Ectodermal cell (in vitro differentiated cells): ENCODE results near the gene HEXIM2.
"Not testable (repeated sequence)": the region's sequence is repeated elsewhere in the genome, so short reads cannot be mapped to it uniquely, and the experiment has no call there.

Source experiments
- H3K27ac ChIP-seq: 2 replicates; pipeline ENCODE4 v1.7.0; 2013; ENCODE audit warnings: mild to moderate bottlenecking, low read depth, low read length; ENCODE audit not compliant: insufficient read depth, poor library complexity, severe bottlenecking
- H3K27me3 ChIP-seq: 2 replicates; pipeline ENCODE4 v1.7.0; 2013; ENCODE audit warnings: mild to moderate bottlenecking, low read length; ENCODE audit not compliant: insufficient read depth, control insufficient read depth, poor library complexity, severe bottlenecking
- H3K36me3 ChIP-seq: one replicate; pipeline ENCODE4 v1.7.0; 2013; ENCODE audit warnings: low read length; ENCODE audit not compliant: control insufficient read depth, insufficient read depth
- H3K4me1 ChIP-seq: one replicate; pipeline ENCODE4 v1.7.0; 2013; ENCODE audit warnings: low read length; ENCODE audit not compliant: control insufficient read depth, insufficient read depth
- H3K4me3 ChIP-seq: 2 replicates; pipeline ENCODE4 v1.7.0; 2013; ENCODE audit warnings: low read depth, low read length, control low read depth; ENCODE audit not compliant: insufficient read depth
- H3K9me3 ChIP-seq: 2 replicates; pipeline ENCODE4 v1.7.0; 2013; ENCODE audit warnings: mild to moderate bottlenecking, low read length, moderate library complexity; ENCODE audit not compliant: control insufficient read depth
- WGBS, 2 experiments: methylation state at CpG; one replicate each; pipeline ENCODE4 v1.1.7; 2013; ENCODE audit warnings: missing lambda C conversion rate in 2 of 2; 5-methylcytosine and 5-hydroxymethylcytosine counted together

Gene HEXIM2

GRCh38 chr17:45117848-45118646 is 43.6 kb upstream of the HEXIM2 start:
- Histone ChIP-seq H3K4me3 (no peak overlapping the region), H3K4me1 (no peaks in the 10 kb centered on the region), H3K9me3 (no peaks in the 10 kb centered on the region), H3K27me3 (no peaks in the 10 kb centered on the region), H3K36me3 (no peaks in the 10 kb centered on the region), H3K27ac (no peak overlapping the region)
- 97% methylated on average over 20 of the region's 20 CpGs for WGBS, 2 experiments

- Histone ChIP-seq H3K4me3 (no peak overlapping the region), H3K9me3 (no peaks in the 10 kb centered on the region), H3K4me1 (no peaks in the 10 kb centered on the region), H3K27me3 (no peaks in the 10 kb centered on the region), H3K27ac (no peak overlapping the region), H3K36me3 (no peaks in the 10 kb centered on the region)
- WGBS, 2 experiments, result 95 to 96% methylated on average over 23 of the region's 23 CpGs
Measured at GRCh38 chr17:45118691-45119090, 43.0 kb upstream of the HEXIM2 start.

GRCh38 chr17:45119964-45120363 is 41.7 kb upstream of the HEXIM2 start:
- H3K27ac ChIP-seq, result no peak overlapping the region

GRCh38 chr17:45120558-45120957 is 41.1 kb upstream of the HEXIM2 start:
- Histone ChIP-seq H3K36me3 (no peaks in the 10 kb centered on the region), H3K4me3 (no peak overlapping the region), H3K27me3 (no peaks in the 10 kb centered on the region), H3K27ac (no peak overlapping the region), H3K9me3 (no peaks in the 10 kb centered on the region), H3K4me1 (no peaks in the 10 kb centered on the region)
- 95 to 96% methylated on average over 22 of the region's 22 CpGs for WGBS, 2 experiments

More at GRCh38 chr17:45119964-45120363, 41.7 kb upstream of the HEXIM2 start:
- 92 to 95% methylated on average over 8 of the region's 8 CpGs for WGBS, 2 experiments
- H3K27me3 ChIP-seq, result no peaks in the 10 kb centered on the region
- no peaks in the 10 kb centered on the region for H3K36me3 ChIP-seq
- no peak overlapping the region for H3K4me3 ChIP-seq
- H3K4me1 ChIP-seq, result no peaks in the 10 kb centered on the region
- no peaks in the 10 kb centered on the region for H3K9me3 ChIP-seq

GRCh38 chr17:45121055-45121454 is 40.6 kb upstream of the HEXIM2 start:
- 95% methylated on average over 45 of the region's 45 CpGs for WGBS, 2 experiments
- no peaks in the 10 kb centered on the region for H3K27me3 ChIP-seq
- H3K27ac ChIP-seq, result no peak overlapping the region
- H3K4me1 ChIP-seq, result no peaks in the 10 kb centered on the region
- no peak overlapping the region for H3K4me3 ChIP-seq
- no peaks in the 10 kb centered on the region for H3K9me3 ChIP-seq
- H3K36me3 ChIP-seq, result no peaks in the 10 kb centered on the region

- Histone ChIP-seq H3K4me1 (peaks cover 4% of the 10 kb centered on the region), H3K9me3 (no peaks in the 10 kb centered on the region), H3K4me3 (no peak overlapping the region), H3K27ac (no peak overlapping the region), H3K36me3 (no peaks in the 10 kb centered on the region), H3K27me3 (no peaks in the 10 kb centered on the region)
- 94 to 98% methylated on average over 6 of the region's 6 CpGs for WGBS, 2 experiments
Measured at GRCh38 chr17:45123076-45123770, 38.5 kb upstream of the HEXIM2 start.

GRCh38 chr17:45123930-45124796 is 37.5 kb upstream of the HEXIM2 start:
- no peaks in the 10 kb centered on the region for H3K9me3 ChIP-seq
- H3K4me3 ChIP-seq, result no peak overlapping the region
- no peaks in the 10 kb centered on the region for H3K36me3 ChIP-seq
- H3K27ac ChIP-seq, result no peak overlapping the region
- 90 to 91% methylated on average over 15 of the region's 15 CpGs for WGBS, 2 experiments
- peaks cover 6% of the 10 kb centered on the region for H3K4me1 ChIP-seq
- no peaks in the 10 kb centered on the region for H3K27me3 ChIP-seq

- not testable (repeated sequence) for H3K36me3 ChIP-seq, H3K9me3 ChIP-seq, H3K27me3 ChIP-seq, H3K27ac ChIP-seq, H3K4me3 ChIP-seq
- H3K4me1 ChIP-seq, result peaks cover 11% of the 10 kb centered on the region
- 77 to 86% methylated on average over 5 of the region's 5 CpGs for WGBS, 2 experiments
Measured at GRCh38 chr17:45124797-45125122, 36.9 kb upstream of the HEXIM2 start.

- WGBS, 2 experiments, result 97% methylated on average over 8 of the region's 8 CpGs
Measured at GRCh38 chr17:45125509-45125908, 36.2 kb upstream of the HEXIM2 start.

GRCh38 chr17:45127207-45127547 is 34.5 kb upstream of the HEXIM2 start:
- H3K4me3 ChIP-seq, result no peak overlapping the region
- WGBS, 2 experiments, result 89 to 95% methylated on average over 8 of the region's 8 CpGs
- H3K27ac ChIP-seq, result no peak overlapping the region
- no peaks in the 10 kb centered on the region for H3K27me3 ChIP-seq
- H3K36me3 ChIP-seq, result no peaks in the 10 kb centered on the region
- H3K9me3 ChIP-seq, result no peaks in the 10 kb centered on the region
- peaks cover 16% of the 10 kb centered on the region for H3K4me1 ChIP-seq

More at GRCh38 chr17:45125509-45125908, 36.2 kb upstream of the HEXIM2 start:
- Histone ChIP-seq H3K36me3 (no peaks in the 10 kb centered on the region), H3K27me3 (no peaks in the 10 kb centered on the region), H3K9me3 (no peaks in the 10 kb centered on the region), H3K4me1 (peaks cover 16% of the 10 kb centered on the region), H3K27ac (no peak overlapping the region), H3K4me3 (no peak overlapping the region)
